IPS DF 6.9 (cell line): ENCODE data around the gene MEF2D.

ENCODE experiments used
- DNase-seq: peaks from one replicate; pipeline ENCODE4 v3.0.0-alpha.2; 2013; ENCODE audit warnings: low read depth, low spot score
- H3K27ac ChIP-seq: one replicate; pipeline ENCODE4 v1.5.1; 2013; ENCODE audit warnings: low read length, control low read depth
- H3K27me3 ChIP-seq: 2 replicates; pipeline ENCODE4 v1.6.1; 2013; ENCODE audit warnings: mild to moderate bottlenecking, low read length; ENCODE audit not compliant: control insufficient read depth, insufficient read depth
- H3K36me3 ChIP-seq: 2 replicates; pipeline ENCODE4 v1.6.1; 2013; ENCODE audit warnings: low read length; ENCODE audit not compliant: control insufficient read depth, insufficient read depth
- H3K4me1 ChIP-seq: 2 replicates; pipeline ENCODE4 v1.6.1; 2013; ENCODE audit warnings: low read length; ENCODE audit not compliant: control insufficient read depth, insufficient read depth
- H3K4me3 ChIP-seq: 2 replicates; pipeline ENCODE4 v1.5.1; 2013; ENCODE audit warnings: mild to moderate bottlenecking, low read length
- H3K9me3 ChIP-seq: 2 replicates; pipeline ENCODE4 v1.6.1; 2013; ENCODE audit warnings: low read length, inconsistent platforms; ENCODE audit not compliant: control insufficient read depth, insufficient read depth
- WGBS: extraction: QIAGEN DNeasy Blood & Tissue Kit; methylation state at CpG from one replicate; pipeline ENCODE4 v1.1.7; 2013; ENCODE audit warnings: mixed read lengths, missing lambda C conversion rate; ENCODE audit not compliant: insufficient read length, insufficient coverage; 5-methylcytosine and 5-hydroxymethylcytosine counted together

The MEF2D gene

GRCh38 chr1:156418416-156419070 is 82.0 kb downstream of the MEF2D start:
- Histone ChIP-seq H3K36me3 (no peaks in the 10 kb centered on the region), H3K4me1 (peaks cover 8% of the 10 kb centered on the region; the same call in 1 of the 2 replicates), H3K9me3 (no peaks in the 10 kb centered on the region), H3K27me3 (peaks cover 29% of the 10 kb centered on the region), H3K4me3 (no peak overlapping the region), H3K27ac (no peak overlapping the region)
- DNase-seq, result no peak
- no CpG with 5 or more reads among the region's 12 CpGs for WGBS

- Histone ChIP-seq H3K36me3 (no peaks in the 10 kb centered on the region), H3K27me3 (peaks cover 19% of the 10 kb centered on the region), H3K4me1 (peaks cover 12% of the 10 kb centered on the region; the same call in 1 of the 2 replicates), H3K9me3 (no peaks in the 10 kb centered on the region), H3K27ac (no peak overlapping the region), H3K4me3 (no peak overlapping the region)
- WGBS, result no CpG with 5 or more reads among the region's 6 CpGs
- no peak for DNase-seq
These were observed 83.1 kb downstream of the MEF2D start for GRCh38 chr1:156417401-156418020.

DNA sequence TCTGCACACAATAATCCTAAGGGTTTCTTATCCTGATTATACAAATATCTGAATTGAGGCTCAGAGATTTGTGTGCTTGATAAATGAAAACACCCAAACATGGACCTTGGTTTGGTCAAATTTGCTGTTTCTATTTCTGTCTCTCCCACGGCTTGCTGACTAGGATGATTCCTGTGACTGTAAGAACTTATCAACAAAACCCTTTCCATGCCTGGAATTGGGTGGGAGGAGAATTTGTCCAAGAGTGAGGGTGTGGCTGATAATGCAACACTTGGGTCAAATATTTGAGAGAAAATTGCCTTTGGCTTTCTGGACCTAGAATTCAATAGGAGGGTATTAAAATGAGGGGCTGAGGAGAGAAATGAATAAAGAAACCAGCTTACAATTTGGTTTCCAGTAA is 83.6 kb downstream of the MEF2D start:
- no peak for DNase-seq
- Histone ChIP-seq H3K27ac (no peak overlapping the region), H3K27me3 (peaks cover 15% of the 10 kb centered on the region), H3K9me3 (no peaks in the 10 kb centered on the region), H3K4me3 (no peak overlapping the region), H3K4me1 (peaks cover 9% of the 10 kb centered on the region; the same call in 1 of the 2 replicates), H3K36me3 (no peaks in the 10 kb centered on the region)
- no CpG with 5 or more reads among the region's 1 CpG for WGBS

- H3K4me1 ChIP-seq, result peaks cover 5% of the 10 kb centered on the region; the same call in 1 of the 2 replicates
- no peaks in the 10 kb centered on the region; the same call in 1 of the 2 replicates for H3K27me3 ChIP-seq
- H3K27ac ChIP-seq, result no peak overlapping the region
- no peak for DNase-seq
- H3K4me3 ChIP-seq, result no peak overlapping the region
- H3K9me3 ChIP-seq, result no peaks in the 10 kb centered on the region
- H3K36me3 ChIP-seq, result no peaks in the 10 kb centered on the region
- WGBS, result no CpG with 5 or more reads among the region's 8 CpGs
These were observed 86.0 kb downstream of the MEF2D start for GRCh38 chr1:156414461-156415064.
